ENCODE measurements around the gene IRF5. TPM values are rescaled to one million over a fixed set of nuclear protein-coding genes. Genes with fewer than 3 reads are reported as not detected.
"Not testable (repeated sequence)": the region's sequence is repeated elsewhere in the genome, so short reads cannot be mapped to it uniquely, and the experiment has no call there.

IRF5 gene
- total and polyA plus RNA-seq, 2 donors: 10.0 to 14.0 TPM

DNA sequence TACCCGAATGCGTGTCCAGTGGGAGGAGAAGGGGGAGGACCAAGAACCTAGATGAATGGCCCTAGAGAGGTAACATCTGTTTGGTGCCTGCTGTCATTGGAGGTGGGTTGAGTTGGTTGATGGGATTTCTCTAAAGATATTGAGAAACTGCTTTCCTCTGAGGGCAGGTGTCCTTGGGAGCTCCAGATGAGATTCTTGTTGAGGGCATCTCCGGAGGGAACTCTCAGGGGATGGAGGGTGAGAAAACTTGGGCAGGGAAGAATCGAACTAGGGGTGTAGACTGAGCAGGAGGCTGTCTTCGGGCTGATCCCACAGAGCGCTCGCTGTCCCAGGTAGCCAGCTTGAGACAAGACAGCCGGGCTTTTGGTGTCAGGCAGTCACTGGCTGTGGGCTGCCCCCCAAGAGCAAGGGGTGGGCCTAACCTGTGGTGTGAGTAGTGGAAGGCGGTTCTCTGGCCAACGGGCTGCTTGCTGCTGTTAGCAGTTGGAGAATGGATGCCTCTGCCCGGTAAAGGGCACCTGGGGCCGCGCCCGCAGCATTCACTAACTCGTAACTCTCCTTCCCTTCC is 3.7 kb downstream of the IRF5 start:
- 68% methylated on average over 15 of the region's 15 CpGs for WGBS

DNA sequence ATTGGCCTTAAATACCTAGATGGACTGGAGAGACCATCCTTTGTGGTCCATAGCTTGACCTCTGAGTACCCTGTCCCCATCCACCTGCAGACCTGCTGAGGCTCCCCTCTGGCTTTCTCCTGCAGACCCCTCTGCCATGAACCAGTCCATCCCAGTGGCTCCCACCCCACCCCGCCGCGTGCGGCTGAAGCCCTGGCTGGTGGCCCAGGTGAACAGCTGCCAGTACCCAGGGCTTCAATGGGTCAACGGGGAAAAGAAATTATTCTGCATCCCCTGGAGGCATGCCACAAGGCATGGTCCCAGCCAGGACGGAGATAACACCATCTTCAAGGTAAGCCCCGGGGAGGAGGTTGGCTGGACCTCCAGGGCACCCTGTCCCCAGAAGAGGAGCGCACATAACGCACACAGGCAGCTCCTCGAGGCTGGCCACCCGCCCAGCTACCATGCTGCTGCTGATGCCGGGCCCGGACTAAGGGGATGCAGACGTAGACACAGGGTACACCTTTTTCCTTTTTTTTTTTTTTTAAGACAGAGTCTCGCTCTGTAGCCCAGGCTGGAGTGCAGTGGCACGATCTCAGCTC is 4.3 kb downstream of the IRF5 start:
- DNase-seq (ENCODE audit: low read depth in 6 of 9, low spot score in 9 of 9): no peak
- no peak overlapping the region for H3K27ac ChIP-seq (ENCODE audit: low read depth in 1 of 2, low read length in 1 of 2)
- H3K4me1 ChIP-seq (ENCODE audit: control insufficient read depth in 2 of 2, insufficient read depth in 2 of 2, low read length in 2 of 2): peaks cover 0 to 20% of the 10 kb centered on the region in 2 donors
- H3K4me3 ChIP-seq (ENCODE audit: low read length in 2 of 2): no peak overlapping the region
- H3K9me3 ChIP-seq (ENCODE audit: control insufficient read depth in 2 of 2, insufficient read depth in 1 of 2, low read length in 1 of 2): no peaks in the 10 kb centered on the region
- no peaks in the 10 kb centered on the region for H3K36me3 ChIP-seq (ENCODE audit: control insufficient read depth in 2 of 2, insufficient read depth in 2 of 2, low read length in 1 of 2)
- 94% methylated on average over 16 of the region's 16 CpGs for WGBS
- peaks cover 24 to 50% of the 10 kb centered on the region in 2 donors for H3K27me3 ChIP-seq (ENCODE audit: control insufficient read depth in 2 of 2, insufficient read depth in 1 of 2, low read length in 1 of 2)

More for the DNA sequence above, 3.7 kb downstream of the IRF5 start:
- H3K27me3 ChIP-seq (ENCODE audit: control insufficient read depth in 2 of 2, insufficient read depth in 1 of 2, low read length in 1 of 2): peaks cover 29 to 56% of the 10 kb centered on the region in 2 donors
- DNase-seq (ENCODE audit: low read depth in 6 of 9, low spot score in 9 of 9): no peak
- H3K4me3 ChIP-seq (ENCODE audit: low read length in 2 of 2): no peak overlapping the region
- H3K4me1 ChIP-seq (ENCODE audit: control insufficient read depth in 2 of 2, insufficient read depth in 2 of 2, low read length in 2 of 2): peaks cover 0 to 20% of the 10 kb centered on the region in 2 donors
- no peaks in the 10 kb centered on the region for H3K9me3 ChIP-seq (ENCODE audit: control insufficient read depth in 2 of 2, insufficient read depth in 1 of 2, low read length in 1 of 2)
- H3K27ac ChIP-seq (ENCODE audit: low read depth in 1 of 2, low read length in 1 of 2): no peak overlapping the region
- H3K36me3 ChIP-seq (ENCODE audit: control insufficient read depth in 2 of 2, insufficient read depth in 2 of 2, low read length in 1 of 2): no peaks in the 10 kb centered on the region

DNA sequence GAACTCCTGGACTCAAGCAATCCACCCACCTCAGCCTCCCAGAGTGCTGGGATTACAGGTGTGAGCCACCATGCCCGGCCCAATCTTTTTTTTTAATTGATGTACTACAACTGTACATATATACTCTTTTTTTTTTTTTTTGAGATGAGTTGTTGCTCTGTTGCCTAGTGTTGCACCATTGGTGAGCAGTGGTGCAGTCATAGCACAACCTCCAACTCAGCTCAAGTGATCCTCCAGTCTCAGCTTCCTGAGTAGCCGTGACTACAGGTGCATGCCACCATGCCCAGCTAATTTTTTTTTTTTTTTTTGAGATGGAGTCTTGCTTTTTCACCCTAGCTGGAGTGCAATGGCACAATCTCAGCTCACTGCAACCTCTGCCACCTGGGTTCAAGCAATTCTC is 5.5 kb downstream of the IRF5 start:
- not testable (repeated sequence) for DNase-seq (ENCODE audit: low read depth in 6 of 9, low spot score in 9 of 9); H3K36me3 ChIP-seq (ENCODE audit: control insufficient read depth in 2 of 2, insufficient read depth in 2 of 2, low read length in 1 of 2); H3K4me3 ChIP-seq (ENCODE audit: low read length in 2 of 2); H3K9me3 ChIP-seq (ENCODE audit: control insufficient read depth in 2 of 2, insufficient read depth in 1 of 2, low read length in 1 of 2); H3K27ac ChIP-seq (ENCODE audit: low read depth in 1 of 2, low read length in 1 of 2)
- H3K27me3 ChIP-seq (ENCODE audit: control insufficient read depth in 2 of 2, insufficient read depth in 1 of 2, low read length in 1 of 2): peaks cover 13 to 37% of the 10 kb centered on the region in 2 donors
- WGBS: 93% methylated on average over 2 of the region's 2 CpGs
- H3K4me1 ChIP-seq (ENCODE audit: control insufficient read depth in 2 of 2, insufficient read depth in 2 of 2, low read length in 2 of 2): peaks cover 0 to 18% of the 10 kb centered on the region in 2 donors

DNA sequence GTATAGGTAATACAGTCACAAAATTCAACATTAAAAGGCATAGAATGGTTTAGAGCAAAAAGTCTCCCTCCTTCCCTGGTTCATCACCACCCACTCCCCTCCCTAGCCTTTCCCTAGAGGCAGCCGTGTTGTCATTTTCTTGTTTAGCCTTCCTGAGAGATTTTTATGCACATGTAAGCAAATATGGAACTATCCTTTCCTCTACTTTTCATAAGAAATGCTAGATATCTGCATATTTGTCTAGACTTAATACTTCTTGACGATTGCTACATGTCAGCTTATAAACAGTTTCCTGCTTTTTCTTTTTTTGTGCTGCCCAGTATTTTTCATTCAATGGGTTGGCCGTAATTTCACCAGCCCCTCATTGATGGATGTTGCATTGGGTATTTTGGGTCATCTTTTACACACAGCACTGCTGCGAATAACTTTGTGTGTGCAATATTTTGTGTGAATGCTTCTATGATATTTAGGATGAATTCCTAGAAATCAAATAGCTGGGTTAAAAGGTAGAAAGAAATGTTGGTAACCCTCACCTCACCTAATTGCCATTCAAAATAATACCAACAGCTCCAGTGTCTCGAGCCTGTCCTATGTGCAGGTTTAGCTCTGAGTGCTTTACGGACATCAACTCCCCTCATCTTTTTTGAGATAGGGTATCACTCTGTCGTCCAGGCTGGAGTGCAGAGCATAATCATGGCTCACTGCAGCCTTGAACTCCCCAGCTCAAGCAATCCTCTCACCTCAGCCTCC is 6.9 kb downstream of the IRF5 start:
- no peak for DNase-seq (ENCODE audit: low read depth in 6 of 9, low spot score in 9 of 9)
- WGBS: 90% methylated on average over 7 of the region's 7 CpGs
- Histone ChIP-seq H3K9me3 (ENCODE audit: control insufficient read depth in 2 of 2, insufficient read depth in 1 of 2, low read length in 1 of 2) (no peaks in the 10 kb centered on the region), H3K4me1 (ENCODE audit: control insufficient read depth in 2 of 2, insufficient read depth in 2 of 2, low read length in 2 of 2) (peaks cover 0 to 13% of the 10 kb centered on the region in 2 donors), H3K36me3 (ENCODE audit: control insufficient read depth in 2 of 2, insufficient read depth in 2 of 2, low read length in 1 of 2) (peaks cover 0 to 3% of the 10 kb centered on the region in 2 donors), H3K27ac (ENCODE audit: low read depth in 1 of 2, low read length in 1 of 2) (no peak overlapping the region), H3K4me3 (ENCODE audit: low read length in 2 of 2) (no peak overlapping the region), H3K27me3 (ENCODE audit: control insufficient read depth in 2 of 2, insufficient read depth in 1 of 2, low read length in 1 of 2) (peaks cover 2 to 23% of the 10 kb centered on the region in 2 donors)

DNA sequence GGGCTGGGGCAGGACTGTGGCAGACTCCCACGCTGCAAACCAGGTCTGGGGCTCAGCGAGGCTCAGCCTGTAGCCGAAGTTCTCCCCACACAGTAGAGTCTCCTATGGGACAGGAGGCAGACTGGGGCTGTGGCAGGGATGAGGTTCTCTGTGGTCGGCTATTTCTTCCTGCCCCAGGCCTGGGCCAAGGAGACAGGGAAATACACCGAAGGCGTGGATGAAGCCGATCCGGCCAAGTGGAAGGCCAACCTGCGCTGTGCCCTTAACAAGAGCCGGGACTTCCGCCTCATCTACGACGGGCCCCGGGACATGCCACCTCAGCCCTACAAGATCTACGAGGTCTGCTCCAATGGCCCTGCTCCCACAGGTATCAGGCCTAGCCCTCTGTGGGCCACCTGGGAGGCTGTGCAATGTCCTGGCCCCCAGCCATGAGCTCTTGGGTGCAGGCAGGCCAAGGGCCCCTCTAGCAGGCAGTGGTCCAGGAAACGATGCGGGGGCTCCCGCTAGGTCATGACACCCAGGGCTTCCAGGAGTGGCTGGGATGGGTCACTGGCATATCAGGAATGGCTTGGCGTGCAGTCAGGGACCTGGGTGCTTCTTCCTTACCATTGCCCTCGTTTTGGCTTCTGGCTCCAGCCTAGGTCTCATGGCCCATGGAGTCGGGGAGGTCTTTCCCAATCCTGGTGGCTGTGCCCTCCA is 8.1 kb downstream of the IRF5 start:
- WGBS: 96% methylated on average over 21 of the region's 21 CpGs
- Histone ChIP-seq H3K27me3 (ENCODE audit: control insufficient read depth in 2 of 2, insufficient read depth in 1 of 2, low read length in 1 of 2) (peaks cover 2 to 12% of the 10 kb centered on the region in 2 donors), H3K36me3 (ENCODE audit: control insufficient read depth in 2 of 2, insufficient read depth in 2 of 2, low read length in 1 of 2) (peaks cover 0 to 3% of the 10 kb centered on the region in 2 donors), H3K27ac (ENCODE audit: low read depth in 1 of 2, low read length in 1 of 2) (no peak overlapping the region), H3K4me3 (ENCODE audit: low read length in 2 of 2) (no peak overlapping the region), H3K9me3 (ENCODE audit: control insufficient read depth in 2 of 2, insufficient read depth in 1 of 2, low read length in 1 of 2) (no peaks in the 10 kb centered on the region), H3K4me1 (ENCODE audit: control insufficient read depth in 2 of 2, insufficient read depth in 2 of 2, low read length in 2 of 2) (peaks cover 0 to 4% of the 10 kb centered on the region in 2 donors)
- no peak for DNase-seq (ENCODE audit: low read depth in 6 of 9, low spot score in 9 of 9)

DNA sequence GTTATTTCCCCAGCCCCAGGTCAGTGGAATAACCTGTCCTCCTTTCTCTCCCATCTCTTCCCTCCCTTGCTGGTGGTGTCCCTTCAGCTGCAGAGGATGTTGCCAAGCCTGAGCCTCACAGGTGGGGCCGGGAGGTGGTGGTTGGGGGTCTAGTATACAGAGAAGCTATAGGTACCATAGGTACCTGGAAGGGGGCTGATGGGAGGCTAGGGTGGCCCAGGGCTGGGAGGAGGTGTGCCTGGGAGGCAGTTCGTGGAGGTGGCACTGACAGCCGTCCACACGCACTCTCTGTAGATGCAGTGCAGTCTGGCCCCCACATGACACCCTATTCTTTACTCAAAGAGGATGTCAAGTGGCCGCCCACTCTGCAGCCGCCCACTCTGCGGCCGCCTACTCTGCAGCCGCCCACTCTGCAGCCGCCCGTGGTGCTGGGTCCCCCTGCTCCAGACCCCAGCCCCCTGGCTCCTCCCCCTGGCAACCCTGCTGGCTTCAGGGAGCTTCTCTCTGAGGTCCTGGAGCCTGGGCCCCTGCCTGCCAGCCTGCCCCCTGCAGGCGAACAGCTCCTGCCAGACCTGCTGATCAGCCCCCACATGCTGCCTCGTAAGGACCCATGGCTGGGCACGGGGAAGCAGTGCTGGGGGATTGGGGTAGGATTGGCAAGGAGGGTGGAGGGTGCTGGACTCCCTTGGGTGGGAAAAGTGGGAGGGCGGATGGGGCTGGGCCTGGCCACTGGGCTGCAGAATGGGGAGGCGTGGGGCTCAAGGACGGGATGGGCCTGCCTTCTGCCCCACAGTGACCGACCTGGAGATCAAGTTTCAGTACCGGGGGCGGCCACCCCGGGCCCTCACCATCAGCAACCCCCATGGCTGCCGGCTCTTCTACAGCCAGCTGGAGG is 9.5 kb downstream of the IRF5 start:
- Histone ChIP-seq H3K27ac (ENCODE audit: low read depth in 1 of 2, low read length in 1 of 2) (no peak overlapping the region), H3K4me1 (ENCODE audit: control insufficient read depth in 2 of 2, insufficient read depth in 2 of 2, low read length in 2 of 2) (no peaks in the 10 kb centered on the region), H3K9me3 (ENCODE audit: control insufficient read depth in 2 of 2, insufficient read depth in 1 of 2, low read length in 1 of 2) (no peaks in the 10 kb centered on the region), H3K36me3 (ENCODE audit: control insufficient read depth in 2 of 2, insufficient read depth in 2 of 2, low read length in 1 of 2) (peaks cover 5 to 13% of the 10 kb centered on the region in 2 donors), H3K27me3 (ENCODE audit: control insufficient read depth in 2 of 2, insufficient read depth in 1 of 2, low read length in 1 of 2) (no peaks in the 10 kb centered on the region), H3K4me3 (ENCODE audit: low read length in 2 of 2) (no peak overlapping the region)
- DNase-seq (ENCODE audit: low read depth in 6 of 9, low spot score in 9 of 9): no peak
- 95% methylated on average over 22 of the region's 22 CpGs for WGBS

DNA sequence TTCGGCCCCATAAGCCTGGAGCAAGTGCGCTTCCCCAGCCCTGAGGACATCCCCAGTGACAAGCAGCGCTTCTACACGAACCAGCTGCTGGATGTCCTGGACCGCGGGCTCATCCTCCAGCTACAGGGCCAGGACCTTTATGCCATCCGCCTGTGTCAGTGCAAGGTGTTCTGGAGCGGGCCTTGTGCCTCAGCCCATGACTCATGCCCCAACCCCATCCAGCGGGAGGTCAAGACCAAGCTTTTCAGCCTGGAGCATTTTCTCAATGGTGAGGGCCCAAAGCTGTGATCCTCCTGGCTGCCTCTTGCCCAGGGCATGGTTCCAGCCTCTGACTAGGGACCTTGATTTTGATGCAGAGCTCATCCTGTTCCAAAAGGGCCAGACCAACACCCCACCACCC is 10.1 kb downstream of the IRF5 start:
- Histone ChIP-seq H3K9me3 (ENCODE audit: control insufficient read depth in 2 of 2, insufficient read depth in 1 of 2, low read length in 1 of 2) (no peaks in the 10 kb centered on the region), H3K4me3 (ENCODE audit: low read length in 2 of 2) (no peak overlapping the region), H3K27ac (ENCODE audit: low read depth in 1 of 2, low read length in 1 of 2) (no peak overlapping the region), H3K36me3 (ENCODE audit: control insufficient read depth in 2 of 2, insufficient read depth in 2 of 2, low read length in 1 of 2) (peaks cover 8 to 19% of the 10 kb centered on the region in 2 donors), H3K4me1 (ENCODE audit: control insufficient read depth in 2 of 2, insufficient read depth in 2 of 2, low read length in 2 of 2) (no peaks in the 10 kb centered on the region), H3K27me3 (ENCODE audit: control insufficient read depth in 2 of 2, insufficient read depth in 1 of 2, low read length in 1 of 2) (no peaks in the 10 kb centered on the region)
- WGBS: 96% methylated on average over 9 of the region's 9 CpGs
- DNase-seq (ENCODE audit: low read depth in 6 of 9, low spot score in 9 of 9): no peak

DNA sequence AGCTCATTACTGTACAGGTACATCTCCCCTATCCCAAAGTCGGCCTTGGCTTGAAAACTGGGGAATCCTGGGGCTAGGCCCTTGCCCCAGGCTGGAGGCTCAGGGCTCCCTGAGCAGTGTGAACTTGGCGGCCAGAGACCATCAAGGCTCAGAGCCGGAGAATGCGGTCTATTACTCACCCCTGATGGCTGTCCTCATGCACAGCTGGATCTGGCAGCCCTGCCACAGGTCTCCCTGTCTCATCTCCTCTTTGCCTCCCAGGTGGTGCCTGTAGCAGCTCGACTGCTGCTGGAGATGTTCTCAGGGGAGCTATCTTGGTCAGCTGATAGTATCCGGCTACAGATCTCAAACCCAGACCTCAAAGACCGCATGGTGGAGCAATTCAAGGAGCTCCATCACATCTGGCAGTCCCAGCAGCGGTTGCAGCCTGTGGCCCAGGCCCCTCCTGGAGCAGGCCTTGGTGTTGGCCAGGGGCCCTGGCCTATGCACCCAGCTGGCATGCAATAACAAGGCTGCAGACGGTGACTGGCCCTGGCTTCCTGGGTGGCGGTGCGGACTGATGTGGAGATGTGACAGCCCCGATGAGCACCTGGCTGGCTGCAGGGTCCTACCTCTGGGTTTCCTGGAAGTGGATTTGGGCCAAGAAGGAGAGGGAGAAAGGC is 10.7 kb downstream of the IRF5 start:
- Histone ChIP-seq H3K4me3 (ENCODE audit: low read length in 2 of 2) (no peak overlapping the region), H3K36me3 (ENCODE audit: control insufficient read depth in 2 of 2, insufficient read depth in 2 of 2, low read length in 1 of 2) (peaks cover 8 to 25% of the 10 kb centered on the region in 2 donors), H3K4me1 (ENCODE audit: control insufficient read depth in 2 of 2, insufficient read depth in 2 of 2, low read length in 2 of 2) (no peaks in the 10 kb centered on the region), H3K9me3 (ENCODE audit: control insufficient read depth in 2 of 2, insufficient read depth in 1 of 2, low read length in 1 of 2) (no peaks in the 10 kb centered on the region), H3K27ac (ENCODE audit: low read depth in 1 of 2, low read length in 1 of 2) (no peak overlapping the region), H3K27me3 (ENCODE audit: control insufficient read depth in 2 of 2, insufficient read depth in 1 of 2, low read length in 1 of 2) (no peaks in the 10 kb centered on the region)
- DNase-seq (ENCODE audit: low read depth in 6 of 9, low spot score in 9 of 9): no peak
- 95% methylated on average over 12 of the region's 12 CpGs for WGBS
